Measurements from ENCODE around the gene GPX4.

GPX4 gene

GRCh38 chr19:1147934-1148549, 44.2 kb downstream of the GPX4 start:
- no peaks in the 10 kb centered on the region for H3K27me3 ChIP-seq (ENCODE audit: control insufficient read depth, insufficient read depth, low read length)
- H3K4me3 ChIP-seq (ENCODE audit: low read length): no peak overlapping the region
- DNase-seq (ENCODE audit: low read depth, low spot score): no peak
- no peak overlapping the region for H3K27ac ChIP-seq (ENCODE audit: low read length)
- no CpG with 5 or more reads among the region's 15 CpGs for WGBS (ENCODE audit: insufficient coverage, insufficient read length)
- H3K4me1 ChIP-seq (ENCODE audit: control insufficient read depth, insufficient read depth, low read length): peaks cover 4% of the 10 kb centered on the region; the same call in 1 of the 2 replicates
- no peaks in the 10 kb centered on the region; the same call in 1 of the 2 replicates for H3K36me3 ChIP-seq (ENCODE audit: control insufficient read depth, insufficient read depth, low read length)
- H3K9me3 ChIP-seq (ENCODE audit: control insufficient read depth, insufficient read depth, low read length): no peaks in the 10 kb centered on the region

DNA sequence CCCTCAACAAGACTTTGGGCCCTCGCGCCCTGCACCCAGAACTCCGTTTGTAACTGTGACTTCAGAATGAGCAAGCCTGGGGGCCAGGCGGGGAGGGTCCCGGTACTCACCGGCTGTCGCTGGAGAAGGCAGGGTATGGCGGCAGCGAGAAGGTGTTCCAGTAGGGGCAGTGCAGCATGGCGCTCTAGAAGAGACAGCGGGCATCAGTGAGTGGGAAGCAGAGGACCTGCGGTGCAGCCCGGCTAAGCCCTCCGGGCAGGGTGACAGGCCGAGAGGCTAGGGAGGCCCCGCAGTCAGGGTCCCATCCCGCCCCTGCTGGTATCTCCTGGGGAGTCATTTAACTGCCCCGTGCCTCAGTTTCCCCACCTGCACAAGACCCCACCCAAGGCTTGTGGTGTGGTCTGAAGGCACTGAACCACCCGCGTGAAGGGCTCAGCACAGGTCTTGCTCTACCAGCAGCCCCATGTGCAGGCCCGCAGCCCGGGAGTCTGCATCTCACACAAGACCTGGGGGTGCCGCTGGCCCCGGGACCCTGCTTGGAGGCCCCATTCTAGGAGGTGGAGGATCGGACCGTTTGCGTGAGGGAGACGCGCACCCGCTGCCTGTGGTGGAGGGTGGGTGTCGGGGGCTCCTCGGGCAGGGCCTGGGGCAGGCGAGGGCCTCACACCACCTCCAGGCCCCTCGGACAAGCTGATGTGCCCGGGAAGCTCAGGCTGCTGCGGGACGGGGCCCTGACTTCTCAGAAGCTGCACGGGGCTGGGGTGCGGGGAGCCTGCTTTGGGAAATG, 45.7 kb downstream of the GPX4 start:
- Histone ChIP-seq H3K4me1 (ENCODE audit: control insufficient read depth, insufficient read depth, low read length) (peaks cover 4% of the 10 kb centered on the region; the same call in 1 of the 2 replicates), H3K36me3 (ENCODE audit: control insufficient read depth, insufficient read depth, low read length) (no peaks in the 10 kb centered on the region; the same call in 1 of the 2 replicates), H3K4me3 (ENCODE audit: low read length) (no peak overlapping the region), H3K27ac (ENCODE audit: low read length) (no peak overlapping the region), H3K27me3 (ENCODE audit: control insufficient read depth, insufficient read depth, low read length) (no peaks in the 10 kb centered on the region), H3K9me3 (ENCODE audit: control insufficient read depth, insufficient read depth, low read length) (no peaks in the 10 kb centered on the region)
- no peak for DNase-seq (ENCODE audit: low read depth, low spot score)
- no CpG with 5 or more reads among the region's 39 CpGs for WGBS (ENCODE audit: insufficient coverage, insufficient read length)

DNA sequence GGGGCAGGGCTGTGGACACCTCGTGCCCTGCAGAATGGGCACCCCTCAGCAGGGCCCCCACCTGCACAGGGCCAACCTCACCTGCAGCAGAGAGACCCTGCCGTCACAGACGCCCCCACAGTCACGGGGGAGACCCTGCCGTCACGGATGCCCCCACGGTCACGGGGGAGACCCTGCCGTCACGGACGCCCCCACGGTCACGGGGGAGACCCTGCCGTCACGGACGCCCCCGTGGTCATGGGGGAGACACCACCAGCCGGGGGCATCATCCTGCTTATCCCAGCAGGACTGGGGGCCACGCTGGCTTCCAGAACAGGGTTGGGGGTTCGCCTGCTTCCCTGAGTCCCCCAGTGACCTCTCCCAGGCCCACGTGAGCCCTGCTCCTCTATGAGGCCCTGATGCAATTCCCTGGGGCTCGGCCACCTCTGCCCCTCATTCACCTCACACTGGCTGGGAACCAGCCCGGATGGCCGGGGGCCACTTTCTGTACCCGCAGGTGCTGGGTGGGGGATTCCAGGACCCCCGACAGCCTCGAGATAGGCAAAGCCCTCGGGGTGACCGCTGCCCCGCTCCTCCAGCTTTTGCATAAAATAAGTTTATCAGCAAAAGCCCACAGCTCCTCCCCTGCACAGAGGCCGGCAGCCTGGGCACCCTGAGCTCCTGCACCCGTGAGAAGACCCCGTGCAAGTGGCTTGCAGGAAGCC, 46.7 kb downstream of the GPX4 start:
- no CpG with 5 or more reads among the region's 33 CpGs for WGBS (ENCODE audit: insufficient coverage, insufficient read length)
- no peak overlapping the region for H3K4me3 ChIP-seq (ENCODE audit: low read length)
- no peak overlapping the region for H3K27ac ChIP-seq (ENCODE audit: low read length)
- H3K9me3 ChIP-seq (ENCODE audit: control insufficient read depth, insufficient read depth, low read length): no peaks in the 10 kb centered on the region
- H3K4me1 ChIP-seq (ENCODE audit: control insufficient read depth, insufficient read depth, low read length): peaks cover 4% of the 10 kb centered on the region; the same call in 1 of the 2 replicates
- DNase-seq (ENCODE audit: low read depth, low spot score): no peak
- H3K36me3 ChIP-seq (ENCODE audit: control insufficient read depth, insufficient read depth, low read length): no peaks in the 10 kb centered on the region; the same call in 1 of the 2 replicates
- H3K27me3 ChIP-seq (ENCODE audit: control insufficient read depth, insufficient read depth, low read length): no peaks in the 10 kb centered on the region

GRCh38 chr19:1151037-1151724, 47.4 kb downstream of the GPX4 start:
- no CpG with 5 or more reads among the region's 12 CpGs for WGBS (ENCODE audit: insufficient coverage, insufficient read length)
- Histone ChIP-seq H3K36me3 (ENCODE audit: control insufficient read depth, insufficient read depth, low read length) (no peaks in the 10 kb centered on the region; the same call in 1 of the 2 replicates), H3K9me3 (ENCODE audit: control insufficient read depth, insufficient read depth, low read length) (no peaks in the 10 kb centered on the region), H3K4me1 (ENCODE audit: control insufficient read depth, insufficient read depth, low read length) (peaks cover 4% of the 10 kb centered on the region; the same call in 1 of the 2 replicates), H3K4me3 (ENCODE audit: low read length) (no peak overlapping the region), H3K27ac (ENCODE audit: low read length) (no peak overlapping the region), H3K27me3 (ENCODE audit: control insufficient read depth, insufficient read depth, low read length) (no peaks in the 10 kb centered on the region)
- DNase-seq (ENCODE audit: low read depth, low spot score): no peak

- DNase-seq (ENCODE audit: low read depth, low spot score): no peak
- H3K4me1 ChIP-seq (ENCODE audit: control insufficient read depth, insufficient read depth, low read length): peaks cover 3% of the 10 kb centered on the region; the same call in 1 of the 2 replicates
- H3K27me3 ChIP-seq (ENCODE audit: control insufficient read depth, insufficient read depth, low read length): no peaks in the 10 kb centered on the region
- WGBS (ENCODE audit: insufficient coverage, insufficient read length): no CpG with 5 or more reads among the region's 35 CpGs
- H3K9me3 ChIP-seq (ENCODE audit: control insufficient read depth, insufficient read depth, low read length): no peaks in the 10 kb centered on the region
- no peak overlapping the region for H3K27ac ChIP-seq (ENCODE audit: low read length)
- H3K4me3 ChIP-seq (ENCODE audit: low read length): no peak overlapping the region
- no peaks in the 10 kb centered on the region; the same call in 1 of the 2 replicates for H3K36me3 ChIP-seq (ENCODE audit: control insufficient read depth, insufficient read depth, low read length)
These were observed 48.3 kb downstream of the GPX4 start for GRCh38 chr19:1151917-1152587.

DNA sequence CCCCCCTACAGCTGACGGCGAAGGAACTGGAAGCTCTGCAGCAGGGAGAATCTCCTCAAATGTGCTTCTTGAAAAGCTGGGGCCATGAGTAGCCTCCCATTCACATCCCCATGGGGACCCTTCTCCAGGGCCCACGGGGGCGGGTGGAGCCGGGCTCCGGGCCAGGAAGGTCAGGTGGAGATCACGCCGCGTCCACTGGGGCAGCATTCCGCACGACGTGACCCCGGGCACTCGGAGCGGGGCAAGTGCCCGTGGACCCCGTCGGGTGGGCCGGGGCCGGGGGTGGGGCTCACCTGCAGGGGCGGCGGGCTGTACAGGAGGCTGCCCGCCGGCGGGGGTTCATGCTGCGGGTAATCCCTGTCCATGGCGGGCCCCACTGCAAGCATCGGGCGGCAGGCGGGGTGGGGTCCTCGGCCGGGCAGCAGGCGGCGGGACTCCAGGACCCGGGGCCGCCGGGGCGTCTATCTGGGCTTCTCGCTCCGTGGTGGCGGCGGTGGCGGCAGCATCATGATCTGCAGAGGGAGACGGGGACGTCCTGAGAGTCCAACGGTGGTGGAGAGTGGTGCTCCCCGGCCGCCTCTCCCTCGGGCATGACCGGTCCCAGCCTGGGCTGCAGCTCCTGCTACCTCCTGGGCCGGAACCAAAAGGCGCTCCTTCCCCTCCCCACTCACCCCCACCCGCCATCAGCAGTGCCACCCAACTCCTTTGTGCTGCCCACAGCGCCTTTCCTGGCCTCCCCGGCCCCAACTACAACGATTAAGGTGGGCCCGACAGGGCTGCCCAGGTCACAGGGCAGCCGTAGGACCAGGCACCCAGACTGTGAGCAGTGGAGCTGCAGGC, 50.3 kb downstream of the GPX4 start:
- DNase-seq (ENCODE audit: low read depth, low spot score): no peak
- H3K36me3 ChIP-seq (ENCODE audit: control insufficient read depth, insufficient read depth, low read length): no peaks in the 10 kb centered on the region; the same call in 1 of the 2 replicates
- H3K4me1 ChIP-seq (ENCODE audit: control insufficient read depth, insufficient read depth, low read length): no peaks in the 10 kb centered on the region

GRCh38 chr19:1154731-1155351, 51.0 kb downstream of the GPX4 start:
- no peak for DNase-seq (ENCODE audit: low read depth, low spot score)

More for the DNA sequence above, 50.3 kb downstream of the GPX4 start:
- Histone ChIP-seq H3K27ac (ENCODE audit: low read length) (no peak overlapping the region), H3K9me3 (ENCODE audit: control insufficient read depth, insufficient read depth, low read length) (no peaks in the 10 kb centered on the region), H3K27me3 (ENCODE audit: control insufficient read depth, insufficient read depth, low read length) (no peaks in the 10 kb centered on the region), H3K4me3 (ENCODE audit: low read length) (no peak overlapping the region)
- no CpG with 5 or more reads among the region's 58 CpGs for WGBS (ENCODE audit: insufficient coverage, insufficient read length)

GRCh38 chr19:1155352-1156304, 51.8 kb downstream of the GPX4 start:
- Histone ChIP-seq H3K4me3 (ENCODE audit: low read length) (no peak overlapping the region), H3K9me3 (ENCODE audit: control insufficient read depth, insufficient read depth, low read length) (no peaks in the 10 kb centered on the region), H3K4me1 (ENCODE audit: control insufficient read depth, insufficient read depth, low read length) (no peaks in the 10 kb centered on the region), H3K36me3 (ENCODE audit: control insufficient read depth, insufficient read depth, low read length) (no peaks in the 10 kb centered on the region; the same call in 1 of the 2 replicates), H3K27me3 (ENCODE audit: control insufficient read depth, insufficient read depth, low read length) (no peaks in the 10 kb centered on the region), H3K27ac (ENCODE audit: low read length) (no peak overlapping the region)
- DNase-seq (ENCODE audit: low read depth, low spot score): no peak
- no CpG with 5 or more reads among the region's 29 CpGs for WGBS (ENCODE audit: insufficient coverage, insufficient read length)

More at GRCh38 chr19:1154731-1155351, 51.0 kb downstream of the GPX4 start:
- Histone ChIP-seq H3K4me3 (ENCODE audit: low read length) (no peak overlapping the region), H3K4me1 (ENCODE audit: control insufficient read depth, insufficient read depth, low read length) (no peaks in the 10 kb centered on the region), H3K27me3 (ENCODE audit: control insufficient read depth, insufficient read depth, low read length) (no peaks in the 10 kb centered on the region), H3K36me3 (ENCODE audit: control insufficient read depth, insufficient read depth, low read length) (no peaks in the 10 kb centered on the region; the same call in 1 of the 2 replicates), H3K27ac (ENCODE audit: low read length) (no peak overlapping the region), H3K9me3 (ENCODE audit: control insufficient read depth, insufficient read depth, low read length) (no peaks in the 10 kb centered on the region)
- no CpG with 5 or more reads among the region's 32 CpGs for WGBS (ENCODE audit: insufficient coverage, insufficient read length)

Data from iPS DF 6.9 (cell line).